ENCODE data around the gene DYNLT2. TPM values are rescaled to one million over a fixed set of nuclear protein-coding genes. Genes with fewer than 3 reads are reported as not detected.

DYNLT2 gene
- total RNA-seq, 1 experiment from 2014 or later: 2.1 TPM

GRCh38 chr6:169800116-169800667 is 48.8 kb upstream of the DYNLT2 start:
- H3K4me1 ChIP-seq (ENCODE audit: control insufficient read depth, insufficient read depth, low read length): peaks cover 33% of the 10 kb centered on the region

DNA sequence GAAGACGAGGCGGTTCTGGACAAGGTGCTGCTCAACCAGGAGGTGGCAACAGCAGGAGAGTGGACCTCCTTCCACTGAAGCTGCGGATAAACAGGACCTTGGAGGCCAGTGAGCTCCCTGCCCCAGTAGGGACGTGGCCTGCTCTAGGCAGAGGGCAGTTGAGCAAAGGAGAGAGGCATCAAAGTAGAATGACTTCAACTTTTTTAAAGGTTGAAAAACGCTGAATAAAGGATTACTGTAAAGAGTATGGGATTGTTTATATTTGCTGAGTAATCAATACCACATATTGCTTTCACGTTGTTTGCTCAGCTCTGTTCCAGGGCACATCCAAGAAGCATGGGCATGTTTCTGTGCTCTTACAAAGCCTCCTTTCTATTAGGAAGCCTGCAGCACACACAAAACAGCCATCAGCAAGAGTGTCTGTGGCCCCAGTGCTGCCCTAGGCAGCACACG is 48.1 kb upstream of the DYNLT2 start:
- ChIA-PET CTCF (interaction anchor here (1.5 kb wide), 1 partner anchor 10 kb away, joined by 5 read pairs; no protein-coding TSS in a partner anchor), POLR2A (no interaction called here)
- no peak; the same call in 1 of the 2 replicates for TF ChIP-seq CTCF (IDR thresholded peaks at IDR 0.05)
- H3K4me1 ChIP-seq (ENCODE audit: control insufficient read depth, insufficient read depth, low read length): peaks cover 33% of the 10 kb centered on the region
- intact Hi-C loops (cut with micrococcal nuclease; ENCODE audit: unreplicated experiment) (no loop called here), in situ Hi-C loops (cut with HindIII; ENCODE audit: low pct_unique_long_range_greater_than_20kb, low sequenced_read_pairs) (no loop called here)
- DNase-seq (ENCODE audit: low read depth, low spot score): no peak
- no peak for ATAC-seq
- BruUV-seq (replicated peaks): no TSS peak
- H3K36me3 ChIP-seq (ENCODE audit: control insufficient read depth, insufficient read depth, low read length): no peaks in the 10 kb centered on the region
- H3K27me3 ChIP-seq (ENCODE audit: control insufficient read depth, insufficient read depth, low read length): peaks cover 2% of the 10 kb centered on the region
- H3K27ac ChIP-seq (ENCODE audit: low read length): peak overlapping the region; percentile 40
- H3K4me3 ChIP-seq (ENCODE audit: low read depth in 2 of 2, low read length in 2 of 2): no peak overlapping the region
- no peaks in the 10 kb centered on the region for H3K9me3 ChIP-seq (ENCODE audit: control insufficient read depth, insufficient read depth, low read depth, low read length)

More at GRCh38 chr6:169800116-169800667, 48.8 kb upstream of the DYNLT2 start:
- in situ Hi-C loops (cut with HindIII; ENCODE audit: low pct_unique_long_range_greater_than_20kb, low sequenced_read_pairs) (no loop called here), intact Hi-C loops (cut with micrococcal nuclease; ENCODE audit: unreplicated experiment) (no loop called here)
- ATAC-seq (peak; percentile 29; the same call in 1 of the 2 replicates), DNase-seq (ENCODE audit: low read depth, low spot score) (no peak)
- H3K36me3 ChIP-seq (ENCODE audit: control insufficient read depth, insufficient read depth, low read length): no peaks in the 10 kb centered on the region
- TF ChIP-seq REST (IDR thresholded peaks at IDR 0.05; ENCODE audit: insufficient read depth in 1 of 2, low read depth in 2 of 2, low read length in 1 of 2) (no peak), CTCF (IDR thresholded peaks at IDR 0.05) (no peak), TCF7L2 (IDR thresholded peaks at IDR 0.05; ENCODE audit: low read depth, low read length) (no peak), POLR2AphosphoS5 (IDR thresholded peaks at IDR 0.05; ENCODE audit: low read depth, low read length) (no peak), SIN3A (IDR thresholded peaks at IDR 0.05; ENCODE audit: borderline replicate concordance, insufficient read depth, low read depth, low read length) (no peak)
- H3K27me3 ChIP-seq (ENCODE audit: control insufficient read depth, insufficient read depth, low read length): peaks cover 2% of the 10 kb centered on the region
- ChIA-PET POLR2A (no interaction called here), CTCF (interaction anchor here (0.8 kb wide), 1 partner anchor 10 kb away, joined by 3 read pairs; no protein-coding TSS in a partner anchor)
- no peak overlapping the region; the same call in 1 of the 2 replicates for H3K27ac ChIP-seq (ENCODE audit: low read length)
- H3K9me3 ChIP-seq (ENCODE audit: control insufficient read depth, insufficient read depth, low read depth, low read length): no peaks in the 10 kb centered on the region
- no TSS peak for BruUV-seq (replicated peaks)
- H3K4me3 ChIP-seq (ENCODE audit: low read depth in 2 of 2, low read length in 2 of 2): no peak overlapping the region

All from Panc1 (cell line).